HG03520 (cell line): ENCODE results near the gene RFX3.
A peak's percentile ranks its signal among the peaks of the same experiment; 100 is the strongest.

Experiments used
- ATAC-seq: cut with Tn5 transposase; IDR thresholded peaks from one replicate; pipeline ENCODE4 v1.9.1; 2021; ENCODE audit warnings: mild to moderate bottlenecking, moderate library complexity; ENCODE audit not compliant: unreplicated experiment

The RFX3 gene

DNA sequence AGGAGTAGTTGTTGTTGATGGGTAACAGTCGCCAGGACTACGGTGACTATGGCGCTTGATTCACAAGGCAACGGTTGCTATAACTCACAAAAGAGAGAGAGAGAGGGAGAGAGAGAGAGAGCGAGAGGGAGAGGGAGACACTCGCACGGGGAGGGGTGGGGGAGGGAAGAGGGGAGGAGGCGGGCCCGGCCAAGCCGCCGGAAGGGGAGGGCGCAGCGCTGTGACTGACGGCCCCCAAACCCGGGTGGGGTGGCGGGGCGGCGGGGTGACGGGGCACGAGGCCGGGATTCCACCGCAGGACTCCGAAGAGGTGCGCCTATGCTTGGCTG lies at the start of gene RFX3:
TSS of gene RFX3 (minus strand) at position 166 of the 329 bp plus-strand sequence. CDS start 130,413 bp downstream, outside the sequence.
- peak; percentile 34 for ATAC-seq

DNA sequence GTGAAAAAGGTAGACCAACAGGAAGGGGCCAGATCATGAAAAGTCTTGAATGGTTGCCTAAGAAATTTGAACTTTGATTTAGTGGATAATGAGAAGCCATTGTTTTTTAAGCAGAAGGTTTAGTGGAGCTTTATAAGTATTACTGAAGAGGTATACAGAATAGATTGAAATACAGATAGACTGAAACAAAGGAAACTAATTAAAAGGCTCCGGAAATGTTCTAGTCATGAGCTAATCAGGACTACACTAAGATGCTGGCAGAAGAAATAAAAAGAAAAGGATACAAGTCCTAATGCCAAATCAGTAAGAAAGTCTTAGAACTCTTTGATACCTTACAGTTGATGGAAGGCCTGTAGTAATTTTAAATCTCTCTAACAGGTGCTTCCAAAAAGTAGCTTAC lies 45.7 kb upstream of the RFX3 start:
- no peak for ATAC-seq

DNA sequence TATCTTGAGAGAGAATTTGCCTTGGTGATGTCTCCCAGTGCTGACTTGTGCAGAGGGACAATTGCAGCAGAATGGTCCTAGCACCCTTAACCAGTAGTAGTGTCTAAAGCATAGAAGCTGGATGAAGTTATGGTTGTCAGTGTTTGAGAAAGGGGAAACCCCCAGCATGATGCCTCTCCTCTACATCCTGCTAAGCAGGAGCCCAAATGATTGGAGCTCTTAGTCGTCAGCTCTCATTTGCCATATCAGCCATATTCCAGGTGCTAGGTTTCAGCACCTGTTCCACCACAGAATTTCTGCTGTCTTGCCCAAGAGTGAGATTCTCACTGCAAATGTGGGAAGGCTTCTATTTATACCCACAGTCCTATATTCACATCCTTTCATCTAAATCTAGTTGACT lies 43.7 kb upstream of the RFX3 start:
- no peak for ATAC-seq

DNA sequence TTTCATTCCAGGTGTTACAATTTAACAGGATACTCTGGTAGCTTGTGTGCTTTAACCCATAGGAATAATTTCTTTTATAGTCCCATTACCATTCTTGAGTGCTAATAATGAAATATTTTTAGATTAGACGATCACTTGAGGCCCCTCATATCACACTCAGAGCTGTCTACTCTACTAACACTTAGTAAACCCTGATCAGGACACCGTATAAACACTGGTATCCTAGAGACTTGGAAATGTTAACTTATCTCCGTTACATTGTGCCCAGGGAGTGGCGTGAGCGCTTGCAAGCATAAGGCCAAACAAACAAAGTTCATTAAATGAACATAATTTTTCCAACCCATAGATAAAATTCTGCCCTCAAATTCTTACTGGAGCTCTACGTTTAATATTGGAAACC lies 42.2 kb upstream of the RFX3 start:
- no peak for ATAC-seq

DNA sequence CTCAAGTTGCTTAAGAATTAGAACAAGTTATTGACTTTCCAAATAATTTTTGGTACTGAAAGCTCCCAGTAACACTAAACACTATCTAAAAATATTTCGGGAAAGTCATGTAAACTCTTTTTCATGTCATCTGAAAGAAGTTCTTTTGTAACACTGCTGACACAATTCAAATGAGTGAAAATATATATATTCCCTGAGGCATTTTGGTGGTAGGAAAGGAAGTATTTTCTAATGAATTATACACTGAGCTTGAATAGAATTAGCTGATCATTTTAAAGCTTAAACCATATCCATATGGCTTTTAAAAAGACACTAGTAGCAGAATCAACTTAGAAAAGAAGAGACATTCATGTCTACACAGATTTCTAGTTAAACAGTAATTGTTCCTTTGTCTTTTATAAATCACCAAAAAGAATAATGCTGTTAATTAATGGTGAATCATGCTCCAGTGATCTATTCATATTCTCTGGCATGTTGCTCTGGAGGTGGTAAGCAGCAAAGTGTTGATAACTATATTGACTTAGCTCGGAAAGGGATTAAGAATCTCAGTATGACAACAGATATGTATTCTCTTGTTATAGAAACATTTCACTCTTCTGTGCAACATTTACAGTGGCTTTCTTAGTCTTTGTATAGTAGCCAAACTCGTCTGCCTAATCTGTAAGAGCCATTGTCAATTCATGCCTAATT lies 27.4 kb upstream of the RFX3 start:
- no peak for ATAC-seq

DNA sequence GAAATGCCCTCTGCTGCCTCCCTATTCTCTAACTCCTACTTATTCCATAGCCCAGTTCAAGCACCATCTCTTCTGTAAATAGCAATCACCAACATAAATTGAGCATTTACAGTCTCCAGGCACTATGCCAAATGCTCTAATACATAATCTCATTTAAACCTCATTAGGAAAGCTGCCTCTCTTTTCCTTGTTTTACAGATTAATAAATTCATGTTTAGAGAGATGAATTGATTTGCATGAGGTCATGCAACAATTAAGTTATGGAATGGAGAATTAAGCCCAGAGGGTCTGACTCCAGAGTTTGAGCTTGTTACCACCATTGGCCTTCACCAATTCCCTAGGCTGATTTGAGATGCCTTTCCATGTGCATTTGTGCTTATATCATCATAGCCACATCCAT lies 23.4 kb upstream of the RFX3 start:
- ATAC-seq: no peak

DNA sequence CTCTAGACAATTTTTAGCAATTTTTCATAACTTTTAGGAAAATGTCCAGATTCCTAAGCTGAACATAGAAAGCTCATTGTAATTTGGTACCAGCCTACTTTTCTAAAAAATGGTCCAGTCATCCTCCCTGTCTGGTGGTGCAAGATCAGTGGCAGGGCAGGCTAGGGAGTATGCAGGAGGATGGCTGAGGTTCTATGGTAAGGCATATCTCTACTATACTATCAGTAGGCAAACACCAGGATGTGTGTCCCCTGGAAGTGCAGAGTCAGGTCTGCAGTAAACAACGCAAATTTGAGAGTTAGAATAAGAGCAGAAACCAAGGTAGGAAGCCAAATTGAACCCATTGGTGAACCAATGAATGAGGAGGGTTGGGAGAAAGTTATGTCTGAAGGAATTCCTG lies 22.8 kb upstream of the RFX3 start:
- ATAC-seq: no peak

DNA sequence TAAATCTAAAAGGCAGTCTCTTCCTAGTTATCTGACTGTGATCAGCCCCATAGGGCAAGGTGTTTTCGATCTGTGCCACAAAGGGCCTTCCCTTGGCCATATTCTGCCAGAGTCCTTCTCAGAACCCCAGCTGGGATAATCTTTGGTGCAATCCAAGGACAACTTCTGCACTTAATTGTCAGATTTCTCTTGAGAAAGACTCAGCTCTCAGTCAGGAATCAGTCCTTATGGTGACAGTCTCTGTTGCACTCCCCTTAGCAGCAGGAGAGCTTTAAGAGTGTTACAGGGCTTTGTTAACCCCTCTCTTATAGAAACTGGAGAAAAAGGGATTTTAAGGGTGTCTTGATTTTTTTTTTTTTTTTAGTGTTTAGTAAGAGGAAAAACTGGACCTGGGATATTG lies 15.4 kb upstream of the RFX3 start:
- ATAC-seq: no peak

DNA sequence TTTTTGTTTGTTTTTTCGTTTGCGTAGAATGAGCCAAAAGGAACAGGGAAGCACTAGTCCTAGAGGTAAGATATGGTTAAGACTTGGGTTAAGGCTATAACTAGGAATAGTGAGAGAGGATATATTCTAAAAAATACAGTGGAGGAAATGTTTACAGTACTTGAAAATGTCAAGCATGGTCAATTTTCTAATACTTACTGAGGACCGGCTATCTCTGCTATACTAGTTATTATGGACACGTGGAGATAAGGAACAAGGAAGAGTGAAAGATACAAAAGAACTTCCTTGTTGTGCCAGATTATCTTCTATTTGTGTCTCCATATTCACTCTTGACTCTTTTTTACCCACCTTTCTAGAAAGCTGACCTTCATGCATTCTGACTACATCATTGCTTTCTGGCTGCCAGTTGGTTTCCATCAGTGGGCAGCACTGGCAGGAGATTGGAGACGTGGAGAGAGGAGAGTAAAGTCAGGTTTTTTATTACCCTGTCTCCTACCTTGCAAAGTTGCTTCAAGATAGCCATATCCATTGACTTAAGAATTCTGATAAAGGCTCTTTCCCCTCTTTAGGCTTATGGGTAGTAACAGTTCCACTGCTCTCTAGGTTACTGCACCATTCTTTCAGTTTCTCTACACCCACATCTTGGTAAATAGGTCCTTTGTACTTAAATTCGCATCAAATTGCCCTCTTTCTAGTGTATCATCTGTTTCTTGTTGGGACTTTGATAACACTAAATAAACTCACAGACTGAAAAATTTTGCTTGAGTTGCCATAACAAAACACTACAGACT lies 9.0 kb upstream of the RFX3 start:
- no peak for ATAC-seq

DNA sequence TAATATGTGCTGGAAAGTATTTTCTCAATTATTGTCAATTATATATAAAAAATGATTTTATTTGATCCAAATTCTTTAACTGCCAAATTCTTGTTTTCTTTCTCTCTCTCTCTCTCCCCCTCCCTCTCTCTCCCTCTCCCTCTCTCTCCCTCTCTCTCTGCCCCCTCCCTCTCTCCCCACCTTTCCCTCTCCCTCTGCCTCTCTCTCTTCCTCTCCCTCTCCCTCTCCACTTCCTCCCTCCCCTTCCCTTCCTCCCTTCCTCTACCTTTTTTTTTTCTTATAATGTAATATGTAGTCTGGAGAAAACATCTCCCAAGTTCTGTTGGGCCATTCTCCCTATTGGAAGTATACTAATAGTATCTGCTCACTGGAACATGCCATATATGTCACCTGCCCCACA lies 6.4 kb upstream of the RFX3 start:
- no peak for ATAC-seq

DNA sequence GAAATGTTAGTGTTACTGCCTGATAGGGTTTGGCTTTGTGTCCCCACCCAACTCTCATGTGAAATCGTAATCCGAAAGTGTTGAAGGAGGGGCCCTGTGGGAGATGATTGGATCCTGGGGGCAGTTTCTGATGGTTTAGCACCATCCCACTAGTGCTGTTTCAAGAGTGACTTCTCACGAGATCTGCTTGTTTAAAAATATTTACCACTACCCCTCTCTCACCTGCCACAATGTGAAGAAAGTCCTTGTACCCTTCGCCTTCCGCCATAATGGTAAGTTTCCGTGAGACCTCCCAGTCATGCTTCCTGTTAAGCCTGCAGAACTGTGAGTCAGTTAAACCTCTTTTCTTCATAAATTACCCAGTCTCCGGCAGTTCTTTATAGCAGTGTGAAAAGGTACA lies 2.6 kb upstream of the RFX3 start:
- ATAC-seq: no peak

DNA sequence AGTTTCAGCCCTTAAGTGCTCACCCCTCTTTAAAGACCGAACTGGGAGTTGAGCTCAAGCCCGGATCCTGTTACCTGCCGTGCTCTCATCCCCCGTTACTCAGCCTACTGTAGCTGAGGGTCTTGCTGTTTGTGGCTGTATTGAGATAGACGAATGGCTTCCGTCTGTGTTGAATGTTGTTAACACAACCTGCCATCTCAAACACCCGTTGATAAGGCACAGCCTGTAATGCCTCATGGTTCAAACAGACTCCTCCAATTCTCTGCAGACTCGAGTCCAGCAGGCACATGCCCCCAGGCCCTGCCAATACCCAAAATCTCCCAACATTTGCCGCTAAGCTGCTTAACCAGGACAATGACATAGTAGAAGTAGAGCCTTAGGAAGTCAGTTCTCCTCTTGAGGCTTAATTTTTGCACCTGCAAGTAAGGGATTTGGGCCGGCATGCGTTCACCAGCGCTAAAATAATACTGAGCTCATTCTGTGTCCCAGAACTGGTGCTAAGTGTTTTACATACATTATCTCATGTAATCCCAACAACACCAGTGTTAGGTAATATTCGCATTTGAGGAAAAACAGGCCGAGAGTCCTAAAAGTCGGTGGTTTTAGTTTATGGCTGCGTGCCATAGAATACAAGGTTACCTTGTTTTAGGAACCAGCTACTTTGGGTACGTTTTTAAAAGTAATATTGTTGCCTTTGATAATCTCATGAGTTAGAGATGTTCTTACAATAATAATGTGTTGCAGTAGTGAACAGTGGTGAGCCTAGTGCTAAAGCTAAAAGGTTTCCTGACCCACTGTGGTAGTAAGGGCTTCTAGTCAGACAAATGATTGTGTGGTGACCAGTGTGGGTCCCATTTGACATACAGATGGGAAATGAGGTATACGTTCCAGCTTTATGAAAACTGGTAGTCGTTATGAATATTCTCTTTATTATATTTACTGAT lies 1.5 kb upstream of the RFX3 start:
- peak; percentile 5 for ATAC-seq

DNA sequence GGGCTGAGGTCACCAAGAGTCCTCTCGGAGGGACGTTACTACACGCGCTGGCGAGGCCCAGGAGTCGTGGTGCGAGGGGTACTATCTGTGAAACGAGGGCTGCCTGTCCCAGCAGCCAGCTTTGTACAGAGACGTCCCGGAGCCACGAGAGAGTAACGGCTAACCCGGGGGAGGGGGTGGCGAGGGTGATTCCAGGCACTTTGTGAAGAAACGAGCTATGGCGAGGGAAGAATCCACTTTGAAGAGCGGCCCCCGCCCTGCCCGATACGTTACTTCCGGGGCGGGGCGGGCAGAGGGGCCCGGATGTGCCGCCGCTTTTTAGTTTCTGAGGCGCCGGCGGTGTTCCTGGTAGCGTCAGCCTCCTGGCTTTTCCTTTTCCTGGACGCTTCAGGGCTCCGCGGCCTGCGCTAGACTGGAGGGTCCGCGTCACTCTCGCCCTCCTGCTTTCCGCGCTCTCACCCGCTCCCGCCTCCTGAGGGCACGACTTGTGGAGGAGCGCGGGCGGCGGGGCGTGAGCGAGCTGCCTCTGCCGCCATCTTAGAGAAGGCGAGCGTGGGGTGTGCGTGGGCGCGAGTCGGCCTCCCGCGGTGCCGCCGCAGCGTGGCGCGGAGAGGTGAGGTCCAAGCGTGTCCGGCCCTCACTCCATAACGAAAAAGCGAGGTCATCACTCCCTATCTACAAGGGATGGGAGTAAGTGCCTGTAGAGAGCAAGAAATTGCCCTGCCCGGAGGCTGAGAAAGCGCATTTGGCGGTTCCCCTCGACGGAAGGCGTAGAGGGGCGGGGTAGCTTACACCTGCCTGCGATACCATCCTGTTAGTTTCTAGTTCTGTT lies 580 bp upstream of the RFX3 start:
- peak; percentile 41 for ATAC-seq

DNA sequence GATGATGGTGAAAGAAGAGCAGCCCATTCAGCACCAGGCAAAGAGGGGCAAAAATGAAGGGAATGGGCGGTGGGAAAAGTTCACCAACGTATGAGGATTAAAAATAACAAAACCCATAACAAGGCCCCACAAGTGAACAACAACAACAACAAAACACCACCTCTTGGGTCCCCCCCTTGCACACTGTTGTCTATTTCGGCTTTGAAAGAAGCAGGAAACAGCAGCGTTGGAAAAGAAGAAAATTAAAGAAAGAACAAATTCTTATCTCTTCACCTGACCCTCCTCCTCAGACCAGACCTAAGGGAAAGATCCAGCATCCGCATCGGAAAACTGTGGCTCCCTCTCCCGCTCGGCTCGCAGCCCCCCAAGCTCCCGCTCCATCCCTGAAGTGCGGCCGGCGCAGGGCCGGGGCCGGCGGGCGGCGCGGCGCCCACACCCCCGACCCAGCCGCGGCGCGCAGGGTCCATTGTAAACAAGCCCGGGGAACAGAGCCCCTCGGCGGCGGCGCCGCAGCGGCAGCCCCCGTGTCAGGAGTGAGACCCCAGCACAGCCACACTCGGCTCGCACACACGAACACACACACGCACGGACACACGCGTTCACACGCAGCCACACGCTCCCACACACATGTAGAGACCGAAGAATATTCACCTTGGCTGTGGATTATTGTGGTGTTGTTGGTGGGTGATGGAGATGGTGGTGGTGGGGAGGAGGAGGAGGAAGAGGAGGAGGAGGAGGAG lies 535 bp downstream of the RFX3 start:
- ATAC-seq: peak; percentile 1

DNA sequence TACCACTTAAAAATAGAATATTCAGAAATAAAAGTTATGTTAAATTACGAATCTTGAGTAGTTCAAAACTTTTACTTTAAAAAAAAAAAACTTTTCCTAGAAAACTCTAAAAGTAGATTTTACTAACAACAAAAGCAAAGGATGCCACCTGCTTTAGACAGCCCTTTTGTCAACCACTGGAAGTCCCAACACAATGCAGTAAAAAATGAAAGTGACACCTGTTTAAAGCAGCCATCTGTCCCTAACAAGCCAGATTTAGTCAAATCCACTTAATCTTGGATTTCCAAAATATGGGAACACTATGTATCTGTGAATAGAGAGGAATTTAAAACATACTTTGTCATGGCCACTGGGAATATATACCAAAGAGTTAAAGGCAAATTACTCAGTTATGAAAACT lies 3.8 kb downstream of the RFX3 start:
- ATAC-seq: no peak

DNA sequence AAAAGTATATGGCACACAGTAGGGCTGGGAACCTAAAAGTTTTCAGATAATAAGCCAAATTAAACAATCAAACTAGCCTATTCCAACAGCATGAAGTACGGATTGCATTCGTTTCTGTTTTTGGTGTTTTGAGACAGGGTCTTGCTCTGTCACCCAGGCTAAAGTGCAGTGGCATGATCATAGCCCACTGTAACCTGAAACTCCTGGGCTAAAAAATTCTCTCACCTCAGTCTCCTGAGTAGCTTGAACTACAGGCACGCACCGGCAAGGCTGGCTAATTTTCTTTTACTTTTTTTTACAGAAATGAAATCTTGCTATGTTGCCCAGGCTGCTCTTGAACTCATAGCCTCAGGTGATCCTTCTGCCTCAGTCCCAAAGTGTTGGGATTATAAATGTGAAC lies 5.2 kb downstream of the RFX3 start:
- ATAC-seq: no peak

DNA sequence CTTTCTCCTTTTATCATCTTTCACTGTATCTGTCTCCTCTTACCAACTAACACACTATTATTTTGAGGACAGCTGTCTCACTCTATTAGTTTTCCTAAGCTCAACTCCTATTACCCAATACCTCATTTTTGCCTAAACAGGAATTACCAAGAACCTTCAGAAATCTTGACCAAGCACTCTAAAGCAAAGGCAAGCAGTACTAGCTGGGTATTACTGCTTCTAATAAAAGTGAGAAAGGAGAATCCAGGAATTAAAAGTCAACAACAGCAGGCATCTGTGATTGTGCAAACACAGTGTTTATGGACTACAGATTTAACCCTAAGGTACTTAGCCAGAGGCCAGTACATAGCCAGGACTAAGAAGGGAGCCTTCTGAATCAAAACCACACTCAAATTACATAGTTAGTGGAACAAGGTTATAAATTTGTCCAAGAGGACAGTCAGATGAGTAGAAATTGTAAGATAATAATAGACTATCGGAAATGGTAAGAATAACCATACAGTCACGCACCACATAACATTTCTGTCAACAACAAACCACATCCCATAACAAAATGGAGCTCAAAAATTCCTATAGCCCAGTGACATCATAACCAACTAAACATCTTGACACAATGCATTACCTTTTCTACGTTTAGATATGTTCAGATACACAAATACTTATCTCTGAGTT lies 8.3 kb downstream of the RFX3 start:
- no peak for ATAC-seq

DNA sequence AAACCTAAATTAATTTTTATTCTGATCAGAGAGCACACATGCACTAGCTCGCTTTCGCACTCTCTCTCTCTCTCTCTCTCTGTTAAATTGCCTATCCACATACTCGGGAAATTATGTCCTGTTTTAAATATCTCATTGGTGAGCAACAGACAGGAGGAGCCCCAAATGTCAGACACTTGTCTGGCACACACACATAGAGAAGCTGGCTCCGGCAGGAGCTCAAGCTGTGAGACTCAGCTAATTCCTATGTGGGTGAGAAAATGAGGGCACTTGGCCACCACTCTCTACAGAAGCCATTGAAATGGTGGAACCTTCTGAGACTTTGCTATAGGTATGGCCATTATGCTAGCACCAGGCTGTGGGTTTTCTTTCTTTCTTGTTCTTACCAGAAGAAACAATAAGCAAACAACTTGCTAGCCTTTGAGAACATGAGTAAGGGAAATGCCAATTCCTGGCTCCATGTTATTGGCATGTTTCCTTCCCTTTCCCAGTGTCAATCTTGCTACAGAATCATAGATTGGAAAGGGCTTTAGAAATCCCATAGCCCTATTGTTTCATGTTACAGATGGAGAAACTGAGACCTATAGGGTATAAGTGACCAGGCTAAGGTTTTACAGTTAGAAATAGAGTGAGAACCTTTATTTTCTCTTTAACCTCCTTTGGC lies 9.0 kb downstream of the RFX3 start:
- ATAC-seq: no peak

DNA sequence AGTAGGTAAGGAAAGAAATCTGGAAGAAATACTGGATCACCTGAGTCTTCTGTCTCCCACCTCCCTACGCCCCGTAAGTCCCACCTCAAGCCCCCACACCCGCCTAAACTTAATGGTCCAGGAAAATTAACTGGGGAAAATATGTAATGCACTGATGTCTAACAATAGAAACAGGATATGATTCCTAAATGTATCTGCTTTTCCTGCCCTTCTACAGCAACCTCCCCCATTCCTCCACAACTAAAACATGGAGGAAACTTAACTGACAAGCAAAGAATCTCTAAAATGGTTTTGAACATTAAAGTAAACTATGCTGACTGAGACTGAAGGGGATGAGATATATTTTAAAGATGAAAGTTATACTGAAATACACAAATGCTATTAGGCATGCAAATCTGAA lies 10.4 kb downstream of the RFX3 start:
- ATAC-seq: no peak
